SK-N-SH (cell line): Measurements from ENCODE around the gene CDH13. TPM values are rescaled to one million over a fixed set of nuclear protein-coding genes. Genes with fewer than 3 reads are reported as not detected.

Experiments used
- CTCF ChIA-PET: fragments of 300-600, 350-600 bp; formaldehyde crosslinking; extraction: SDS; loops from one replicate; lab custom pipeline; 2021; lab: Yijun Ruan, JAX
- POLR2A ChIA-PET: fragments of 350-600 bp; sonication (Branson Sonifier 250); formaldehyde crosslinking; extraction: SDS; loops from one replicate; lab custom pipeline; 2020; ENCODE audit warnings: antibody characterized with exemption, inconsistent platforms; lab: Yijun Ruan, JAX
- DNase-seq: peaks from one replicate; pipeline ENCODE4 v3.0.0; 2012
- H2AFZ ChIP-seq: fragments of 200-600 bp; sonication (generic); 2 replicates; pipeline ENCODE4 v1.8.1; 2016; ENCODE audit warnings: antibody characterized with exemption, mild to moderate bottlenecking, low read depth
- H3F3A ChIP-seq: fragments of 200-600 bp; sonication (generic); replicated peaks from 2 replicates; pipeline ENCODE3; 2016; ENCODE audit warnings: antibody characterized with exemption, mild to moderate bottlenecking; ENCODE audit not compliant: insufficient read depth
- H3K27ac ChIP-seq, 2 experiments: fragments of 200-500 bp in 1 of 2; fragments of 200-600 bp in 1 of 2; sonication (Bioruptor generic) in 1 of 2; sonication (generic), shearing (Covaris generic) in 1 of 2; 2 replicates each; pipeline versions ENCODE4 v1.5.1 to v1.6.1; 2014 to 2016; ENCODE audit warnings: low read depth in 2 of 2, inconsistent platforms in 1 of 2, low read length in 1 of 2, mild to moderate bottlenecking in 1 of 2, mixed read lengths in 1 of 2
- H3K27me3 ChIP-seq: fragments of 200-600 bp; sonication (generic), shearing (Covaris generic); 2 replicates; pipeline ENCODE4 v1.6.1; 2016; ENCODE audit warnings: mixed run types; ENCODE audit not compliant: insufficient read depth
- H3K36me3 ChIP-seq, 2 experiments: fragments of 200-500 bp in 1 of 2; fragments of 200-600 bp in 1 of 2; sonication (Bioruptor generic) in 1 of 2; sonication (generic) in 1 of 2; replicated peaks in 1 of 2; 2 replicates each; pipeline versions ENCODE3 to v1.5.1; 2014 to 2016; ENCODE audit warnings: low read length in 1 of 2, mild to moderate bottlenecking in 1 of 2; ENCODE audit not compliant: insufficient read depth in 2 of 2, control insufficient read depth in 1 of 2
- H3K4me1 ChIP-seq, 2 experiments: fragments of 200-500 bp in 1 of 2; fragments of 200-600 bp in 1 of 2; sonication (Bioruptor generic) in 1 of 2; sonication (generic), shearing (Covaris generic) in 1 of 2; 2 replicates each; pipeline versions ENCODE4 v1.5.1 to v1.6.1; 2014 to 2016; ENCODE audit warnings: low read depth in 1 of 2, low read length in 1 of 2, mixed run types in 1 of 2; ENCODE audit not compliant: insufficient read depth in 2 of 2, control insufficient read depth in 1 of 2
- H3K4me2 ChIP-seq: fragments of 200-600 bp; sonication (generic), shearing (Covaris generic); 2 replicates; pipeline ENCODE4 v1.6.1; 2017; ENCODE audit warnings: mixed run types
- H3K4me3 ChIP-seq, 2 experiments: fragments of 200-500 bp in 1 of 2; fragments of 200-600 bp in 1 of 2; sonication (Bioruptor generic) in 1 of 2; sonication (generic), shearing (Covaris generic) in 1 of 2; 2 replicates each; pipeline versions ENCODE4 v1.5.1 to v1.8.1; 2014 to 2016; ENCODE audit warnings: low read depth in 2 of 2, inconsistent platforms in 1 of 2, low read length in 1 of 2, mild to moderate bottlenecking in 1 of 2, mixed read lengths in 1 of 2, moderate library complexity in 1 of 2
- H3K79me2 ChIP-seq: fragments of 200-600 bp; sonication (generic); 2 replicates; pipeline ENCODE4 v1.8.1; 2017; ENCODE audit warnings: mild to moderate bottlenecking; ENCODE audit not compliant: insufficient read depth
- H3K9ac ChIP-seq: fragments of 200-600 bp; sonication (generic); 2 replicates; pipeline ENCODE4 v1.6.1; 2017; ENCODE audit warnings: mixed run types
- H3K9me2 ChIP-seq: fragments of 200-600 bp; sonication (generic); 2 replicates; pipeline ENCODE4 v1.6.1; 2017; ENCODE audit warnings: mixed run types
- H3K9me3 ChIP-seq: fragments of 200-600 bp; sonication (generic); 2 replicates; pipeline ENCODE4 v1.6.1; 2017; ENCODE audit warnings: mixed run types, mild to moderate bottlenecking, moderate library complexity
- H4K20me1 ChIP-seq: fragments of 200-600 bp; sonication (generic); 2 replicates; pipeline ENCODE4 v1.6.1; 2017; ENCODE audit warnings: mild to moderate bottlenecking, mixed run types; ENCODE audit not compliant: insufficient read depth
- CHD2 ChIP-seq: fragments of 150-350 bp; IDR thresholded peaks from 2 replicates; pipeline ENCODE4 v1.6.1; 2018; ENCODE audit warnings: low read length; ENCODE audit not compliant: partially characterized antibody
- CTCF ChIP-seq: fragments of 200-600 bp; sonication (generic); IDR thresholded peaks from 2 replicates; pipeline ENCODE4 v1.6.1; 2017; ENCODE audit warnings: antibody characterized with exemption, mild to moderate bottlenecking, moderate library complexity
- ELF1 ChIP-seq: IDR thresholded peaks from 2 replicates; pipeline ENCODE4 v1.4.0; 2012
- EZH2phosphoT487 ChIP-seq: fragments of 200-600 bp; sonication (generic); IDR thresholded peaks from 2 replicates; pipeline ENCODE4 v1.6.1; 2017; ENCODE audit warnings: low read depth, mixed run types, mild to moderate bottlenecking, antibody characterized with exemption, moderate library complexity, borderline replicate concordance
- GATA2 ChIP-seq: sonication (generic); formaldehyde crosslinking; IDR thresholded peaks from 2 replicates; pipeline ENCODE4 v1.5.0; 2020; ENCODE audit warnings: mild to moderate bottlenecking, missing genetic modification reagents
- MAX ChIP-seq: IDR thresholded peaks from 2 replicates; pipeline ENCODE4 v1.4.0; 2012; ENCODE audit warnings: low read depth
- MEF2A ChIP-seq: IDR thresholded peaks from 2 replicates; pipeline ENCODE4 v1.4.0; 2012; ENCODE audit warnings: low read depth, borderline replicate concordance
- NRF1 ChIP-seq: IDR thresholded peaks from 2 replicates; pipeline ENCODE4 v1.6.1; 2012; ENCODE audit warnings: low read depth, mild to moderate bottlenecking, low read length
- PBX3 ChIP-seq: IDR thresholded peaks from 2 replicates; pipeline ENCODE4; 2012
- RAD21 ChIP-seq: IDR thresholded peaks from 2 replicates; pipeline ENCODE4 v1.6.1; 2012; ENCODE audit warnings: mild to moderate bottlenecking, low read length
- RFX5 ChIP-seq: IDR thresholded peaks from 2 replicates; pipeline ENCODE4 v1.6.1; 2012; ENCODE audit warnings: mild to moderate bottlenecking, improper control_type of control experiment, low read length
- RXRA ChIP-seq: IDR thresholded peaks from 2 replicates; pipeline ENCODE4 v1.4.0; 2012; ENCODE audit warnings: low read depth, mild to moderate bottlenecking, borderline replicate concordance
- SIN3A ChIP-seq: IDR thresholded peaks from 2 replicates; pipeline ENCODE4 v1.6.1; 2012; ENCODE audit warnings: low read depth, mild to moderate bottlenecking, low read length, moderate library complexity, borderline replicate concordance
- SMC3 ChIP-seq: IDR thresholded peaks from 2 replicates; pipeline ENCODE4 v1.6.1; 2012; ENCODE audit warnings: low read depth, low read length, improper control_type of control experiment
- TAF1 ChIP-seq: IDR thresholded peaks from 2 replicates; pipeline ENCODE4 v1.6.1; 2012; ENCODE audit warnings: low read depth, mild to moderate bottlenecking, low read length, moderate library complexity, borderline replicate concordance
- TCF12 ChIP-seq: IDR thresholded peaks from 2 replicates; pipeline ENCODE4 v1.4.0; 2012
- TEAD4 ChIP-seq: IDR thresholded peaks from 2 replicates; pipeline ENCODE4 v1.4.0; 2012; ENCODE audit warnings: mild to moderate bottlenecking, borderline replicate concordance; ENCODE audit not compliant: insufficient read depth
- USF1 ChIP-seq: IDR thresholded peaks from 2 replicates; pipeline ENCODE4 v1.4.0; 2012; ENCODE audit warnings: low read depth, borderline replicate concordance
- YY1 ChIP-seq: IDR thresholded peaks from 2 replicates; pipeline ENCODE4 v1.4.0; 2012; ENCODE audit warnings: low read depth, mild to moderate bottlenecking
- ZBTB33 ChIP-seq: IDR thresholded peaks from 2 replicates; pipeline ENCODE4 v1.4.0; 2012; ENCODE audit warnings: low read depth, borderline replicate concordance
- WGBS: methylation state at CpG from one replicate; pipeline ENCODE4 v1.1.6; 2017; ENCODE audit warnings: low lambda C conversion rate; 5-methylcytosine and 5-hydroxymethylcytosine counted together
- polyA plus RNA-seq, 3 experiments: library from polyadenylated mRNA; depleted of rRNA; stranded (reverse); fragments of >200 nt; gene quantifications; 2 replicates each; pipeline ENCODE4 v1.2.3, GENCODE V29; 2012

The CDH13 gene
- polyA plus RNA-seq, 1 of the 3 experiments (the other 2 are of a cell fraction): 93.0 TPM

- POLR2A ChIA-PET: no interaction called here
These were observed 233.3 kb downstream of the CDH13 start for GRCh38 chr16:82860071-82860470.

More at GRCh38 chr16:82860071-82860470, 233.3 kb downstream of the CDH13 start:
- no peaks in the 10 kb centered on the region for H3K79me2 ChIP-seq
- no peaks in the 10 kb centered on the region for H3K9me2 ChIP-seq
- H3K36me3 ChIP-seq: peaks cover 0 to 4% of the 10 kb centered on the region in 2 experiments
- H3K4me1 ChIP-seq: no peaks in the 10 kb centered on the region
- H3K27me3 ChIP-seq: no peaks in the 10 kb centered on the region
- CTCF ChIA-PET: no interaction called here
- H3K9ac ChIP-seq: no peak overlapping the region
- no peak for TF ChIP-seq NRF1
- TF ChIP-seq SMC3: no peak
- no peak for TF ChIP-seq ELF1
- no peak for TF ChIP-seq SIN3A
- no peak for TF ChIP-seq RXRA
- TF ChIP-seq PBX3: no peak
- TF ChIP-seq CHD2: no peak
- TF ChIP-seq MAX: no peak
- no peak for TF ChIP-seq ZBTB33
- no peak for TF ChIP-seq TEAD4
- no peak for TF ChIP-seq RFX5
- no peak for TF ChIP-seq USF1
- no peak for TF ChIP-seq CTCF
- no peak for TF ChIP-seq YY1
- no peak for TF ChIP-seq TAF1
- no peak for TF ChIP-seq GATA2 (CRISPR knock-in tag)
- TF ChIP-seq MEF2A: no peak
- no peak for TF ChIP-seq TCF12
- TF ChIP-seq EZH2phosphoT487: no peak
- TF ChIP-seq RAD21: no peak
- no peaks in the 10 kb centered on the region for H3K9me3 ChIP-seq
- WGBS: 45% methylated on average over 7 of the region's 7 CpGs
- H3K4me3 ChIP-seq: no peak overlapping the region
- H4K20me1 ChIP-seq: no peaks in the 10 kb centered on the region
- no peak overlapping the region for H3K27ac ChIP-seq
- H2AFZ ChIP-seq: no peak overlapping the region
- peaks cover 3% of the 10 kb centered on the region for H3F3A ChIP-seq
- DNase-seq: no peak
- no peak overlapping the region for H3K4me2 ChIP-seq
